ENCODE results near the gene STK11.

STK11 gene

GRCh38 chr19:1263188-1263587 lies 57.6 kb downstream of the STK11 start:
- no peak for DNase-seq

GRCh38 chr19:1264801-1265614 lies 59.4 kb downstream of the STK11 start:
- DNase-seq: no peak

- no peak for DNase-seq
These were observed 60.1 kb downstream of the STK11 start for GRCh38 chr19:1265615-1266128.

GRCh38 chr19:1266129-1266915 lies 60.7 kb downstream of the STK11 start:
- peak; percentile 39 to 81 for DNase-seq

- DNase-seq: peak; percentile 34 to 78
These were observed 61.4 kb downstream of the STK11 start for GRCh38 chr19:1266916-1267476.

GRCh38 chr19:1267477-1268225 lies 62.1 kb downstream of the STK11 start:
- no peak for DNase-seq

- DNase-seq: no peak
These were observed 62.9 kb downstream of the STK11 start for GRCh38 chr19:1268226-1269064.

- peak; percentile 97 to 100 for DNase-seq
These were observed 63.5 kb downstream of the STK11 start, which contains the start of gene CIRBP for GRCh38 chr19:1269065-1269477. Gene CIRBP (plus strand): TSS chr19:1269332. CDS start chr19:1270934, 1,602 bp downstream.

- peak; percentile 92 to 98 for DNase-seq
These were observed 64.1 kb downstream of the STK11 start for GRCh38 chr19:1269478-1270212.

- DNase-seq: peak in 1 of 2 experiments; percentile 67
These were observed 64.8 kb downstream of the STK11 start for GRCh38 chr19:1270213-1270853.

- DNase-seq: no peak
These were observed 65.4 kb downstream of the STK11 start for GRCh38 chr19:1270854-1271527.

- DNase-seq: no peak
These were observed 66.2 kb downstream of the STK11 start for GRCh38 chr19:1271528-1272422.

- no peak for DNase-seq
These were observed 67.1 kb downstream of the STK11 start for GRCh38 chr19:1272423-1273262.

GRCh38 chr19:1273263-1274041 lies 67.9 kb downstream of the STK11 start:
- DNase-seq: no peak

- no peak for DNase-seq
These were observed 68.7 kb downstream of the STK11 start for GRCh38 chr19:1274081-1274851.

- DNase-seq: peak in 1 of 2 experiments; percentile 60
These were observed 69.3 kb downstream of the STK11 start for GRCh38 chr19:1274852-1275259.
